Neural cell (in vitro differentiated cells): ENCODE data around the gene BSCL2.

Experiments
- EP300 ChIP-seq: fragments of 450-650 bp; conservative IDR thresholded peaks from 2 replicates; pipeline ENCODE4 v1.6.1; 2014; ENCODE audit warnings: antibody characterized with exemption, mild to moderate bottlenecking, moderate library complexity; ENCODE audit not compliant: poor library complexity, severe bottlenecking
- RAD21 ChIP-seq: fragments of 450-650 bp; conservative IDR thresholded peaks from 2 replicates; pipeline ENCODE4 v1.6.1; 2014; ENCODE audit warnings: antibody characterized with exemption, mild to moderate bottlenecking, moderate library complexity
- TAF1 ChIP-seq: IDR thresholded peaks from 2 replicates; pipeline ENCODE4 v1.6.1; 2012; ENCODE audit warnings: low read depth
- TF ChIP-seq, protein P1 (sequence below): fragments of 450-650 bp; IDR thresholded peaks from 2 replicates; pipeline ENCODE4 v1.5.1; 2014; ENCODE audit warnings: antibody characterized with exemption, mild to moderate bottlenecking, moderate library complexity; ENCODE audit not compliant: poor library complexity, severe bottlenecking

GRCh38 chr11:62673196-62673525 lies 34.1 kb downstream of the BSCL2 start:
- TF ChIP-seq, protein P1, sequence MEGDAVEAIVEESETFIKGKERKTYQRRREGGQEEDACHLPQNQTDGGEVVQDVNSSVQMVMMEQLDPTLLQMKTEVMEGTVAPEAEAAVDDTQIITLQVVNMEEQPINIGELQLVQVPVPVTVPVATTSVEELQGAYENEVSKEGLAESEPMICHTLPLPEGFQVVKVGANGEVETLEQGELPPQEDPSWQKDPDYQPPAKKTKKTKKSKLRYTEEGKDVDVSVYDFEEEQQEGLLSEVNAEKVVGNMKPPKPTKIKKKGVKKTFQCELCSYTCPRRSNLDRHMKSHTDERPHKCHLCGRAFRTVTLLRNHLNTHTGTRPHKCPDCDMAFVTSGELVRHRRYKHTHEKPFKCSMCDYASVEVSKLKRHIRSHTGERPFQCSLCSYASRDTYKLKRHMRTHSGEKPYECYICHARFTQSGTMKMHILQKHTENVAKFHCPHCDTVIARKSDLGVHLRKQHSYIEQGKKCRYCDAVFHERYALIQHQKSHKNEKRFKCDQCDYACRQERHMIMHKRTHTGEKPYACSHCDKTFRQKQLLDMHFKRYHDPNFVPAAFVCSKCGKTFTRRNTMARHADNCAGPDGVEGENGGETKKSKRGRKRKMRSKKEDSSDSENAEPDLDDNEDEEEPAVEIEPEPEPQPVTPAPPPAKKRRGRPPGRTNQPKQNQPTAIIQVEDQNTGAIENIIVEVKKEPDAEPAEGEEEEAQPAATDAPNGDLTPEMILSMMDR = no peak
- TF ChIP-seq EP300 (no peak), TAF1 (no peak), RAD21 (no peak)
